C4-2B (cell line): ENCODE results near the gene NADSYN1.

Experiments
- ZFX ChIP-seq: fragments of 450-650 bp; IDR thresholded peaks from 2 replicates; pipeline ENCODE4 v1.6.1; 2017
- TF ChIP-seq, protein P1 (sequence below): fragments of 450-650 bp; conservative IDR thresholded peaks from 2 replicates; pipeline ENCODE4 v1.5.1; 2017; ENCODE audit warnings: mild to moderate bottlenecking

DNA sequence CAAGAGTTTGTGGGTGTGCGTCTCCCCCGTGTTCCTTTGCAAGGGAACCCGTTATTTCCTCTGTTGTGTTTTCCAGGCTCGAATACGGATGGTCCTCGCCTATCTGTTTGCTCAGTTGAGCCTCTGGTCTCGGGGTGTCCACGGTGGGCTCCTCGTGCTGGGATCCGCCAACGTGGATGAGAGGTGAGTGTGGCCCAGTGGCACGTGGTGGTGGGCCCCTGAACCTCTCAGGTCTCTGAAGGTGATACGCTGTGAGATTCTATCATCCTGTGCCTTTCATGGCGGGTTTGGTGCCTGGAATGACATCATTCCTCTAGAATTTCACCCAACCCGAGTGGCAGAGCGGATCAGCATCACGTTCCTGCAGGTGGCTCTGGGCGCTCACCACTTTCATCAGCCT lies 32.5 kb downstream of the NADSYN1 start:
- TF ChIP-seq, protein P1, sequence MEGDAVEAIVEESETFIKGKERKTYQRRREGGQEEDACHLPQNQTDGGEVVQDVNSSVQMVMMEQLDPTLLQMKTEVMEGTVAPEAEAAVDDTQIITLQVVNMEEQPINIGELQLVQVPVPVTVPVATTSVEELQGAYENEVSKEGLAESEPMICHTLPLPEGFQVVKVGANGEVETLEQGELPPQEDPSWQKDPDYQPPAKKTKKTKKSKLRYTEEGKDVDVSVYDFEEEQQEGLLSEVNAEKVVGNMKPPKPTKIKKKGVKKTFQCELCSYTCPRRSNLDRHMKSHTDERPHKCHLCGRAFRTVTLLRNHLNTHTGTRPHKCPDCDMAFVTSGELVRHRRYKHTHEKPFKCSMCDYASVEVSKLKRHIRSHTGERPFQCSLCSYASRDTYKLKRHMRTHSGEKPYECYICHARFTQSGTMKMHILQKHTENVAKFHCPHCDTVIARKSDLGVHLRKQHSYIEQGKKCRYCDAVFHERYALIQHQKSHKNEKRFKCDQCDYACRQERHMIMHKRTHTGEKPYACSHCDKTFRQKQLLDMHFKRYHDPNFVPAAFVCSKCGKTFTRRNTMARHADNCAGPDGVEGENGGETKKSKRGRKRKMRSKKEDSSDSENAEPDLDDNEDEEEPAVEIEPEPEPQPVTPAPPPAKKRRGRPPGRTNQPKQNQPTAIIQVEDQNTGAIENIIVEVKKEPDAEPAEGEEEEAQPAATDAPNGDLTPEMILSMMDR, result no peak
- no peak for TF ChIP-seq ZFX
